ENCODE data around the gene DIO3.

DNA sequence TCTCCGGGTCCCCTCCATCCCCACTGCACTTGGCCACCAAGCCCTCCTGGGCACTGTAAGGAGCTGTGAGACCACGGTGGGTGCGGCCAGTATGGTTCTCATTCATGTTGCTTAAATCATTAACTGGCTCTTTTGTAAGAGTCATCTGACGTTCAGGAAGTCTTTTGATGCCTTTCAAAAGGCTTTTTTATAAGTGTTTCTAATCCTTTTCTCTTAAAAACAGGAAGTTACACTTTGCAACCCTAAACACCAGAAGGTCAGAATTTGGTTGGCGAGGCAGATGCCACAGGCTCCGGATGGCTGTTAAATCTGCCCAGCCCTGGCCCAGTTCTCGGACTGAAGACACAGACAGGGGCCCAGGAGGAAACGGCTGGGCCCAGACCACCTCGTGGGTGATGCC lies 26.1 kb upstream of the DIO3 start:
- TF ChIP-seq POLR2A (IDR thresholded peaks at IDR 0.05) (no peak), EP300 (IDR thresholded peaks at IDR 0.05) (no peak)
- TF ChIP-seq, protein P1, sequence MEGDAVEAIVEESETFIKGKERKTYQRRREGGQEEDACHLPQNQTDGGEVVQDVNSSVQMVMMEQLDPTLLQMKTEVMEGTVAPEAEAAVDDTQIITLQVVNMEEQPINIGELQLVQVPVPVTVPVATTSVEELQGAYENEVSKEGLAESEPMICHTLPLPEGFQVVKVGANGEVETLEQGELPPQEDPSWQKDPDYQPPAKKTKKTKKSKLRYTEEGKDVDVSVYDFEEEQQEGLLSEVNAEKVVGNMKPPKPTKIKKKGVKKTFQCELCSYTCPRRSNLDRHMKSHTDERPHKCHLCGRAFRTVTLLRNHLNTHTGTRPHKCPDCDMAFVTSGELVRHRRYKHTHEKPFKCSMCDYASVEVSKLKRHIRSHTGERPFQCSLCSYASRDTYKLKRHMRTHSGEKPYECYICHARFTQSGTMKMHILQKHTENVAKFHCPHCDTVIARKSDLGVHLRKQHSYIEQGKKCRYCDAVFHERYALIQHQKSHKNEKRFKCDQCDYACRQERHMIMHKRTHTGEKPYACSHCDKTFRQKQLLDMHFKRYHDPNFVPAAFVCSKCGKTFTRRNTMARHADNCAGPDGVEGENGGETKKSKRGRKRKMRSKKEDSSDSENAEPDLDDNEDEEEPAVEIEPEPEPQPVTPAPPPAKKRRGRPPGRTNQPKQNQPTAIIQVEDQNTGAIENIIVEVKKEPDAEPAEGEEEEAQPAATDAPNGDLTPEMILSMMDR (IDR thresholded peaks at IDR 0.05) = no peak
